ENCODE data around the gene HYAL2.

Gene HYAL2

DNA sequence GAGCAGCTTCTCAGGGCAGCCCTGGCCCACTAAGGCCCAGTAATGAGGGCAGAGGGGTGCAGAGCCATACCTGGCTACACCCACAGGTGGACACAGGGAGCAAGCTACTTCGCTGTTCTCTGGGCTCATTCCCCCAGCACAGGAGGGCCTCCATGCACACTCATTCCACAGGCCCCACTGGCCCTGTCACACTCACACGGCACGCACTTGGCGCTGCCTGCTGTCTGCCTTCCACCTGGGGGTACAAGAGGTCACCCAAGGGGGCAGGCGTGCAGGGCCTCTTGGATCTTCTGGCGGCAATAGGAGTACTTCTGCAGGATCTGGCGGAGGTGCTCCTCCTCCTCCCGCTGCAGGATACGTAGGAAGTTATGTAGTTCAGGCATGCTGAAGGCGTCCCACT is 7.8 kb upstream of the HYAL2 start:
- no peak for DNase-seq (ENCODE audit: low read depth)

DNA sequence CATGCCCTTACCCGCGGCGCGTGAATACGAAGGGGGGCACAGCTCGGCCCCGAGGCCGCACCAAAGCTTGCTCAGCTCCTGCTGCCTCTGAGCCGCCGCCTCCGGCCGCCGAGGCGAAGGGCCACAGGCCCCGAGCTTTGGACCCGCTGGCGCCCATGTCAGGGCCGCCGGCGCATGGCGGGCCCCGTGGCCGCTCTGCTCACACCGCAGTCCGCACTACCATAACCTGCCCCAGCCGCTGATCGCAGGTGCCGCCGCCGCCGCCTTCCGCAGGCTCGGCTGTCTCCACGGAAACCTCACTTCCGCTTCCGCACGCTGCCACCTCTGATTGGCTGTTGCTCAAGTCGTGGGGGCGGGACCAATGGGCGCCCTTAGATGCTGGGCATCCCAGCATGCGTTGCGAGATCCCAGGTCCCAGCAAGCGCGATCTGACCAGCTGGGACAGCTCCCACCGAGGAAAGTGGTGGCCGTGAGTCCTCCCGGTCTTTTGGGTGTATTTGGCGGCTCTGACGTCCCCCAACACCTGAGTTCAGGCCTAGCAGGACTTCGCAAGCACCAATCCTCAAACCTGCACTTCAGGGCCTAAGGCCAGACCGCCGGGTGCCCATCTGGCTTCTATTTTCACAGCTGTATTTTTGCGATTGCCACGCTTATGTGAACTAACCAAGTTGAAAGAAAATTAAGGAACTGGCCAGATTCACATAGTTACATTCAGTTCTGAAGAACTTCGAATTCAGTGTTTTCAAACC is 5.6 kb upstream of the HYAL2 start, which contains the start of gene TUSC2:
TUSC2 (minus strand) TSS at position 281 of the 749 bp plus-strand sequence; CDS start at position 157, 124 bp downstream.
- peak; percentile 93 for DNase-seq (ENCODE audit: low read depth)

DNA sequence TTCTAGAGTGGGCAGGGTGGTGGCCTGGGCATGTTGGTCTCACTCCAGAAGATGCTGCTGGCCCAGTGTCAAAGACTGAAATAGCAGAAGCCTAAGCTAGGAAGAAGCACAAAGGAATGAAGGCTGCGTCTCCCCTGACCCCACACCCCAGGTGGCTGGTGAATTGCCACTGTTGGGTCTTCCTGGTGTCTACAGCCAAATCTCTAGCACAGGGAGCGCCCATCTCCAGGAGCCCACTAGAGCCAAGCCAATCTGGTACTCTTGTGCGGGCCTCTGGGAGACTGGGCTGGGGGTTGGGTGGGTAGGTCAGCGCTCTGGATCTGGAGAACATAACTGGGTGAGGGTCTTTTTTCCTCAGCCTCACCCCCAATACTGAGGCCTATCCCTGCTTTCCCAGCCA is 4.6 kb upstream of the HYAL2 start:
- DNase-seq (ENCODE audit: low read depth) = no peak

DNA sequence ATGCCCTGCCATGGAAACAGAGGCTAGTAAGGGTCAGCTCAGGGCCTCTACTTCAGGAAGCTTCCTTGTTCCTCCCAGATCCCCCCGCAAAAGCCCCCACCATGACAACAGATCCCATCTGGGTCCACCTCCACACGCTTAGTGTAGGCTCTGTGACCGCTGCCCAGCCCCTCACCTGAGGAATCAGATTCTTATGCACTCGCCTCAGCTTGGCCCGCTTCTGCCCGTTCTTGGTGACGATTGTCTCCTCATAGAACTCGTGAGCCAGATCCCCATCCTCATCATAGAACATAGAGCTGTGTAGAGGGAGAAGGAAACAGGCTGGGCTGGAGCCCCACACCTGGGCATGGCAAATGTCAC is 3.6 kb upstream of the HYAL2 start:
- DNase-seq (ENCODE audit: low read depth) = no peak

DNA sequence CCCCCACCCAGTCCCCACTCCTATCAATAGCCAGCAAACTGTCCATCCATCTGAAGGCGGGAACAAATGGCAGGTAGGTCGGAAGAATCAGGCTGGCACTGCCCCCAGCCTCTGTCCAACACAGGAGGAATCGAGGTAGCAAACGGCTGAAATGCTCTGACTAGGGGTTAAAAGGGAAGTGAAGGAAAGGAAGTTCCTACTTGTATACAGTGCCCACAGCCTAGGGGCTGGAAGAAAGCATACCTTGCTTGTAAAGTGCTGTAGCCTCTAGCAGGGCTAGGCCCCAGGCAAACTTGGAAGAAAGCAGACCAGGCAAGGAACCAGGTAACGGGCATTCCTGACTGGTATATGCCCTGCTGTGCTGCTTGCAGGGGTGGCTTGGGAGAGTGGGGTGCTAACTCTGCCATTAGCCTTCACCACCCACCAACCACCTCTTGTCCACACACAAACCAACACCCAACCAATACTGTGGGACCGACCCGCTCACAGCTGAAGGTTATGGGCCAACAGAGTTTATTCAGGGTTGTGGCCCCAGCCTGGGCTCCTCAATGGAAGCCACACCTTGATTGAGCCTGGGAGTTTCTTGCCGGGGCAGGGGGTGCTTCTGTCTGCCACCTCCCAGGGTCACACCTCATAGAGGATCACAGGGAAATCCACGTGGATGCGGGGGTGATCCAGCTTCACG is 3.1 kb upstream of the HYAL2 start:
- DNase-seq (ENCODE audit: low read depth) = no peak

DNA sequence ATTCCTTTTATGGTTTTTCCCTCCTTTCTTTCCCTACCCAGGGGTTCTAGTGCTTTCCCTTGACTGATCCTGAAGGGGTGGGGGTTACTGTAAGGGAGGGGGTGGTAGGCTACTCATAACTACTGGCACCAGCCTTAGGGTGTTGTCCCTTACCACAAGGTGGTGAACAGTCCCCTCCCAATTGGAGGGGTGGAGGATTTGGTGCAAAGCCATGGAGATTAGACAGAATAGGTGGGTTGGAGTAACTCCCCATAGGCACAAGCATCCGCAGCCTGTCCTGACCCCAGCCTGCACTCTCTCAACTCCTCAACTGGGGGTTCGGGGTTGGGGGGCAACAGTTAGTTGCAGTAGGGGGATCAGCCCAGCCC is 2.6 kb upstream of the HYAL2 start:
- no peak for DNase-seq (ENCODE audit: low read depth)

DNA sequence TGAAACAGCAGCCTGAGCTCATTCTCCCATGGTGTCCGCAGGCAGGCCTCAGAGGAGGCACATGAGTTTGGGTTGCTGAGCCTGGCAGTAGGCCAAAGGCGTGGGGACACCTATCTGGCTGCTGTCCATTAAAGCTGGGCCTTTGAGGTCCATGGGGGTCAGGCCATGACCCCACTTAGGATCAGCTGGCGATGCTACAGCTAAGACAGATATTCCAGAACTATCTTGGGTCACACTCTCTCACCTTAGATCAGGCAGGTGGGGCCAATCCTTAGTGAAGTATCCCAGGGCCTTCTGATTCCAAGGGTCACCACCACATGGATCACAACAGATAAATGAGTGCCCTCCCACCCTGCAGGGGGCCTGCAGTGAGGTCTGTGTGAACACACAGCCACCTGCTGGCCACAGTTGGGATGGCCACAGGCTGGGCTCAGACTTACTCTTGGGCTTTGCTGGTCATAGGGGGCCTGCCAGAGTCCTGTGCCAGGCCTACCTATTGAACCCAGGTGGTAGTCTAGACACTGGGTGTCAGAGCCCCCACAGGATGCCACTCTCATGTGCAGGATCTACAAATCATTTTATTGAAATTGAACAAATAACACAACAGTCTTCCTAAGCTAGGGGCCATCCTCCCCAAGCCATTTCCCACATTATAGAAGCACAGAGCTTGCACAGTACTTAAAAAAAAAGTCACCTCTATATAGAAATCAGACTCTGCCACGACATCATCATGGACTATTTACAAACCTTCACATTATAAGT is 2.0 kb upstream of the HYAL2 start:
- peak; percentile 33 for DNase-seq (ENCODE audit: low read depth)

DNA sequence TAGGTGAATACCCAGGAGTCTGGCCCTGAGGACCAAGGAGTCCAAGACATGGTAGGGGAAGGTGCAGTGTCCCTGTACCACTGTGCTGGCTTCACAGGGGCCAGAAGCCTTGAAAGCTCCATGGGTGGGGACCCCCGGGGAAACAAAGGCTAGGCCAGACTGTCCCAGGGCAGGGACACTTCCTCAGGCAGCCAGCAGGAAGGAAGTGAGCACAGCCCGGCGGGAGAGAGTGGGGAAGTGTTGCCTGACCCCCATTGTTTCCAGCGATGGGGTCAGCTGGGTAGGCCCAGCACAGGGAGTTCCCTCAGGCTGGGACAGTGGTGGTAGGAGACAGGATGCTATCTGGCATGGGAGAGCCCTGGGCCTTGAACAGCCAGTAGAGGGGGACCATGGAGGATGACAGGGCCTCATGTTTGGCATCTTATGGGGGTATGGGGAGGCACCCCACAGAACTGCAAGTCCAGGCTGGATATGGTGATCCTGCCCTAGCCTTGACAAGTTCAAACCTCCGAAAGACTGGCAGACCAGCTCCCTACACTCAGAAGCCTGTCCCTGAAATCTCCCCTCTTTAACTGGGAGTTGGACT is 1.2 kb upstream of the HYAL2 start:
- DNase-seq (ENCODE audit: low read depth) = no peak

DNA sequence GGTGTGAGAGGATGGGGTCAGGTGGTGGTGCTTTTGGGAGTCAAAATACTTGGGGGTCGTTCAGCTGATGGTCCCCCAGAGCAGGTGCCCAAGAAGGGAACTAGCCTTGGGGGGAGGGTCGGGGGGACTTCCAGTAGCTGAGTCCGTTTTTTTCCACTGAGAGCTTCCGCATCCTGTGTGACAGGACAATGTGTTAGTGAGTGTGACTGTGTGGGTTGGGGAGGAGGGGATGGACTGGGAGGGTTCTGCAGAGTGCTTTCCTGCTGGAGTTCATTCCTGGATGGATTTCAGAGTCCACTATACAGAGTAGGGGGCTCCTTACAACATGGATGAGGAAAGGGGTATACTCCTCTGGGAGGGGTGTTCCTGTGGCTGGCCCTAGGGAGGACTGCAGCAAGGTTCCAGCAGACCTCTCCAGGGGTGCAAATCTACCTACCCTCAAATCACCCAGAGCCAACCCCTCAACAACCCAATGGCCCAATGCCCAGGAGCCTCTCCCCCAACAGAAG is 601 bp upstream of the HYAL2 start:
- no peak for DNase-seq (ENCODE audit: low read depth)

DNA sequence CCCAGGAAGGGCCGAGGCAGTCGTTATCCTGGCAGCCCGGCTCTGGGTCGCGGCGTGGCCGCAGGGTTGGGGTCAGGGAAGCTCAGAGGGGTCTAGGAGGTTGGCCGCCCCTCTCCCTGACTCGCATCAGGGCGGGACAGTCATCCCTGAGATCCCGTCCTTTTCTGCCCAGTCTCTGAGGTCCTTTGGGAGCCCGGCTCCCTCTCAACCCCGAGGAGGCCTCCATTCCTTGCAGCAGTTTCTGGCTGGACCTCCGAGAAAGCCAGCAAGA is 495 bp downstream of the HYAL2 start:
- DNase-seq (ENCODE audit: low read depth) = no peak

DNA sequence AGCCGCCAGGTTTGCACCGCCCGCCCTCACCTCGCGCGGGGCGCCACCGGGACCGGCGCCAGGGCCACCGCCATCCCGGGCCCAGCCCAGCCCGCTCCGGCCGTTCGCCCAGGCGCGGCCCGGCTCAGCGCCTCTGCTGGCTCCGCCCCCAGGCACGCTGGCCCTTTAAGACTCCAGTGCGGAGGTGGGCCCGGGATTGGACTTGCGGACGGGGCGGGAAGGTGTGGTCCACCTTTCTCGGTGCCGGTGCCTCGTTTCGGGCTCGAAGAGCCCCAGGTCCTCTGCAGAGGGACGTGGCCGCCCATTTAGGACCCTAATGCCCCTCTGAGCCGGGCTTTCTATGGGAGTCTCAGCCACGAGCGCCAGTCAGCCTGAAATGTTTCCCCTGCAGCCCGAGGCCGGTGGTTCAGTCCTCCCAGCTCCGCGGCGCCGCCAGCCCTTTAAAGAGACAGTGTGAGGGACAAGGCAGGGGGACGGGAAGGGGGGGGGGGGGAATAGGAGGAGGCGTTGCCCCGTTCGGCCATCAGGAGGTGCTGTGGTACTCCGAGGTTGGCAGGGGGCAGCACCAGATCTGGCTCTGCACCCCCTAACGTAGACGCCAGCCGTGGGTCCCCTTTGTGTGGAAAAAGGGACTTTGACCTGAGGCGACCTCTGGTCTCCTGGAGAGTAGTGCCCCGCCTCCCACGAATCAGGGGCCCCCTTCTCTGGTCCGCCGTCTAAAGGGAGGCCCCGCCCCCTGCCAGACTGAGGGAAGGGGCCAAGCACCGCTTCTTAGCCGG is 1.0 kb downstream of the HYAL2 start:
- peak; percentile 71 for DNase-seq (ENCODE audit: low read depth)

DNA sequence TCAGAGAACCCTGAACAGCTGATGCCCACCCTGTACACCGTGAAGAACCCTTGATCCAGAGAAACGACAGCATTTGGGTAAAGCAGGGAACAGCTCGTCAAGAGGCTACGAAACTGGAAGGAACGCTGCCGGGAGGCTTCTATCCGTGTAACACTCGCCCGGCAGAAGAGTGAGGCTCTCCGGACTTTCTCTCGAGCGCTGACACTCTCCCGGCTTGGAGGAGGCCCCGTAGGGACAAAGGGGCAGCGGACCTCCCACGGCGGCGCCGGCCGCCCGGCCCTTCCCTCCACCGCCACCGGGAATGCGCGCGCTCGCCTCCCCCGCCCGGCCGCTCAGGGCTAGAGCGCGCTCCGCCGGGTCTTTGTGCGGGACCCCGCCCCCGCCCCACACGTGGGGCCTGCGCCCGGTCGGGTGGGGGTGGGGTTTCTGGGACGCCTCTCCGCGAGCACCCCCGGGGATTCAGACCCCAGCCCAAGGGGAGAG is 1.7 kb downstream of the HYAL2 start:
- DNase-seq (ENCODE audit: low read depth) = peak; percentile 30

DNA sequence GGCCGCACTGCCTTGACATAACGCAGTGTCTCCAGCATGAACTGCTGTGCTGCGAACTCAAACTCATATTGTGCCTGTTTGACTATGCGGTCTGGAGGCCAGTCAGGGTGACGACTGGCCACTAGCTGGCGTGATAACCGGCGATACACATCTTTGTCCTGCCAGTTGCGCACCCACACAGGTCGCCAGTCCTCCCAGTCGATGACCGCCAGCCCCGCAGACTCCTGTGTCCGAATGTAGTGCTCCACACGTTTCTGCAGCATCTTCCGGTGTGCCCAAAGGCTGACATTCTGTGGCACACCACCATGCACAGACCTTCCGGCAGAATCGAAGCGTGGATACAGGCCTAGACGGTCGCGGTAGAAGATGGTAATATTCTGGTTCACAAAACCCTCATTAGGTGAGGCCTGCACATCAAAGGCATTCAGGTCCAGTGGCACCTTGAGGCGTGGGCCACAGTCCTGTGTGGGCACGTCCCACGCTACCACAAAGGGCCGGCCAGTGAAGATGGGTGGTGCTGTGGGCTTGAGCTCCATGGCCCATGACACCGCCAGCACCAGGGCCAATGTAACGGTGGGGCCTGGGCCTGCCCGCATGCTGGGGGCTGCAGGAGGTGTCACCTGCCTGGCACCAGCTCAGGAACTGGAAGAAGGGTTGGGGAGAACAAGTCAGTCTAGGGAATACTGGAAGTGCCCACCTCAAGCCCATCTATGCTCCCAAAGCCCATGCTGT is 2.5 kb downstream of the HYAL2 start:
- no peak for DNase-seq (ENCODE audit: low read depth)

DNA sequence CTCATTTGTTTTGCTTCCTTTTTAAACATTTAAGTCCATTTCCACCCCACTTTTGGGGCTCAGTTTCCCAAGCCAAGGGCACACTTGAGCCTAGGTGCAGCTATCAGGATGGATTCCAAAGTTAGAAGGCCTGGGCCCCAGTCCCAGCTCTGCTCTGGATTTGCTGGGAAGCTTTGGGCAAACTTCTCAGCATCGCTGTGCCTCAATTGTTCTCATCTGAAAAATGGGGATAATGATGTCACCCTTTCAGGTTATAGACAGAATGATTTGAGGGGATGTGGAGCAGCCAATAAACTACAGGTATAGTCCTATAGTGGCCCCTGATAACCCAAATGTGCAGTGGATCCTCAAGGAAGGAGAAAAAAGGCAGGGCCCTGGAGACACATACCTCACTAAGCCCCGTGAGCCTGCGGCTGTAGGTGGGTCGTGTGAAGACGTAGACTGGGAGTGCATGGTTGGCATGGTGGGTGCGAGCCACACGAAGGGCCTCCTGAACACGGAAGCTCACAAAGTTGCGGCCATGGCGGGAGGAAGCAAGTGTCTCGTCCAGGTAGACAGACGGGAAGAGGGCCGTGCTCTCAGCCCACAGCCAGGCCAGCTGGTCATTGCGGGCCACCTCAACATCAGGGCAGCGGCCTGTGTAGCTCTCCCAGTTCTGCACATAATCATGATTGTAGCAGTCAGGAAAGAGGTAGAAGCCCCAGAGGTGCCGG is 3.2 kb downstream of the HYAL2 start:
- DNase-seq (ENCODE audit: low read depth) = no peak

DNA sequence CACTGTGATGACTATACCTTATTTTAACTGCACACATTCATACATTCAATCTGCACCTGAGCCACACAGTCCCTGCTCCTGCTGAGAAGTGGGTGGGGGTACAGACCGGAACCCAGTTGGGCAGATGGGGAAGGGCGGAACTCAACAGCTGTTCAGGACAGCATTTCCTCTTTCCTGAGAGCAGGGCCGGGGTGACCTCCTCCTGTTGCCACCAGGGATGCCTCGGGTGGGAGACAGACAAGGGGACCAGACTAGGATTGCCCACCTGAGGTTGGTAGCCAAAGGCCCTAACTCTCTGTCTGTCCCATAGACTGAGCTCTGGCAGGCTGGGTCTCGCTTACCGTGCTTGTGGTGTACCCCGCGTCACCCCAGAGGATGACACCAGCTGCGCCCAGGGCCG is 3.9 kb downstream of the HYAL2 start:
- no peak for DNase-seq (ENCODE audit: low read depth)

DNA sequence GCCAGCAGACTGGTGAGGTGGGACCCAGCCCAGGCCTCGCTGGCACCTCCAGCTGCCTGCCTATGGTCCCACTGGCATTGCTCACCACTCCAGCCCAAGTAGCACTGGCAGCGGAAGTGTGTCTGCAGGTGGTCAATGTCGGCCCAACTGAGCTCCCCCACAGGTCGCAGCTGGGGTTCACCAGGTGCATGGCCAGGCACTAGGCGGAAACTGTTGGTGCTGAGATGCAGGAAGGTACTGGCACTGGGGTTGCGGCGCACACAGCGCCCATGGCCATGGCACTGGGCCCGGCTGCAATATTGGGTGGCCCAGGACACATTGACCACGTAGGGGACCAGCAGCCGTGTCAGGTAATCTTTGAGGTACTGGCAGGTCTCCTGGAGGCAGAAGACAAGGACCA is 4.4 kb downstream of the HYAL2 start:
- DNase-seq (ENCODE audit: low read depth) = no peak

DNA sequence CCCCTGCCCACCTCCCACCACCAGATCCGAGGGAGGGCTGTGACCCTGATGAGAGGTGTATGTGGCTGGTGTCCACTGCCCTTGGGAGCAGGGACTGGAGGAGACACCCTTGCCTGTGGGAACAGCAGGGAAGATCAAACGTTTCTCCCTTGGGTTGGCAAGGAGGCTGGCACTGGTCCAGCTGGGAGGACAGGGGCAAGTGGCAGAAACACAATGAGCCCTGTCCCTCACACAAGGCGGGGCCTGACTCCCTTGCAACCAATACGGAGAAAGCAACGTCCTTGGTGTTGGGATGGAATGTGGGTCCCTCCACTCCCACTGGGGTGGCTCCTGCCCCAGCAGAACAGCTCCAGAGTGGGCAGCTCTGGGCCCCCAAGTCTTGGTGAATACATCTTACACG is 5.2 kb downstream of the HYAL2 start:
- DNase-seq (ENCODE audit: low read depth) = no peak

DNA sequence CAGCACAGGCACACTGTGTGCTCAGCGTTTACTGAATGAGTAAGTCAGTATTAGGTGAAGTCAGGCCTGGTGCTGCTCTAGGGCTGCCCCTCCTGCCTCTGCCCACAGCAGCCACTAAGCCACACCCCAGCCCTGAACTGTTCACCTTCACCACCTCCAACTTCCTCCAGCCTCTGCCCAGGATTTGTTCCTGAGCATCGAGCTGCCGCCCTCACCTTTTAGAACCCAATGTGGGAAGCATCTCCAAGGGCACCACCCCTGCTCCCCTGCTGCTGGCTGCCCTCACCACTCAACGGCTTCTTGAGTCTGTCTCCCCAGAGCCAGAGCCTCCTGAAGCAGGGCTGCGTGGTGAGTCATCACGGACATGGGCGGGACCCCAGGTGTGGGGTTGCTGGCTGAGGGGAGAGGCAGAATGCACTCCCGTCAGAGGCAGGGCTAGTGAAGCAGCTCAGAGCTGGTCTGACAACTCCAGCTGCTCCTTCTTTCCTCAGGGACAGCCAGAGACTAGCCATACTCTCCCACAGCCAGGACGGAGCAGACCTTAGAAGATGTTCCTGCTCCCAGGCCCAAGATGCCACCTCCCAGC is 5.8 kb downstream of the HYAL2 start:
- peak; percentile 51 for DNase-seq (ENCODE audit: low read depth)

DNA sequence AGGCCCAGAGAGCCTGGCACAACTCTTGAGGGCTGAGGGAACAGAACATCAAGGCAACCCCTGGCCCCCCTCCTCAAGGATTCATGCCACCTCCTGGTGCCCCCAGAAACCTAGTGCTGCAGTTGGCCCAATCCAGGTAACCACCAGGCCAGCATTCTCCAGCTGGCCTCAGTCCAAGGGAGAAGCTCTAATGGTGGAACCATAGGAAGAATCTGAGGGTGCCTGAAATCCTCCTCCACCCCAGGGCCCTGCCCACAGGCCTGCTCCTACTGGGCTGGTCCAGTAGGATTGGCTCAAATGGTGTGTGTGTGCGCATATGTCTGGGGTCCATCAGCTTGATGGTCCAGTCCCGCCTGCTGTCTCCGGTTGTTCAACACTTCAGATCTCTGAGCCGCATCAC is 7.7 kb downstream of the HYAL2 start:
- no peak for DNase-seq (ENCODE audit: low read depth)

DNA sequence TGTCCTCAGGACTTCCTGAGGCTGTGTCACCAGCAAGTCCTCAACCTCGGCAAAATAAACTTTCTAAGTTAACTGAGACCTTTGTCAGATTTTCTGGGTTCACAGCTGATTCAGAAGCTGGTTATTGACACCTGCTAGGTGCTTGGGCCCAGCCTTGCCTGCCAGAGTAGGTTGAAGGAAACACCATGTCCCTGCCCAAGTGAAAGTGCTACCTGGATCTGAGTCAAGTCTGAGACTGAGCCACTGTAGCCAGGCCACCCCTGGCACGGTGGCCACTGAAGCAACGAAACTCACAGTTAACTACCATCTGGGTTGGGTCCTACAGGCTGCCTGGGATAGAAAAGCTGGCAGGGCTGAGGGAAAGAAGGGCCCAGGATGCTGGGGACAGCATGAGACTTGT is 8.2 kb downstream of the HYAL2 start:
- no peak for DNase-seq (ENCODE audit: low read depth)

Measured in T follicular helper cell (primary cell).